ENCODE measurements around the gene HIVEP3.

- no peak for TF ChIP-seq CTCF (IDR thresholded peaks at IDR 0.05; ENCODE audit: low read length)
- no peak for TF ChIP-seq EZH2 (IDR thresholded peaks at IDR 0.05; ENCODE audit: borderline replicate concordance, low read length)
Measured at GRCh38 chr1:41860771-41861170, 58.0 kb downstream of the HIVEP3 start.

Measured in OCI-LY1 (cell line).